22Rv1 (cell line): ENCODE data around the gene SLIT3.

Experiments
- H3K27ac ChIP-seq: fragments of 450-650 bp; 2 replicates; pipeline ENCODE4 v1.5.1; 2017
- ZFX ChIP-seq: fragments of 450-650 bp; IDR thresholded peaks from 2 replicates; pipeline ENCODE4 v1.6.1; 2017; ENCODE audit warnings: antibody characterized with exemption, borderline replicate concordance
- TF ChIP-seq, protein P1 (sequence below): fragments of 450-650 bp; IDR thresholded peaks from 2 replicates; pipeline ENCODE4 v1.5.1; 2017; ENCODE audit warnings: mild to moderate bottlenecking

SLIT3 gene

DNA sequence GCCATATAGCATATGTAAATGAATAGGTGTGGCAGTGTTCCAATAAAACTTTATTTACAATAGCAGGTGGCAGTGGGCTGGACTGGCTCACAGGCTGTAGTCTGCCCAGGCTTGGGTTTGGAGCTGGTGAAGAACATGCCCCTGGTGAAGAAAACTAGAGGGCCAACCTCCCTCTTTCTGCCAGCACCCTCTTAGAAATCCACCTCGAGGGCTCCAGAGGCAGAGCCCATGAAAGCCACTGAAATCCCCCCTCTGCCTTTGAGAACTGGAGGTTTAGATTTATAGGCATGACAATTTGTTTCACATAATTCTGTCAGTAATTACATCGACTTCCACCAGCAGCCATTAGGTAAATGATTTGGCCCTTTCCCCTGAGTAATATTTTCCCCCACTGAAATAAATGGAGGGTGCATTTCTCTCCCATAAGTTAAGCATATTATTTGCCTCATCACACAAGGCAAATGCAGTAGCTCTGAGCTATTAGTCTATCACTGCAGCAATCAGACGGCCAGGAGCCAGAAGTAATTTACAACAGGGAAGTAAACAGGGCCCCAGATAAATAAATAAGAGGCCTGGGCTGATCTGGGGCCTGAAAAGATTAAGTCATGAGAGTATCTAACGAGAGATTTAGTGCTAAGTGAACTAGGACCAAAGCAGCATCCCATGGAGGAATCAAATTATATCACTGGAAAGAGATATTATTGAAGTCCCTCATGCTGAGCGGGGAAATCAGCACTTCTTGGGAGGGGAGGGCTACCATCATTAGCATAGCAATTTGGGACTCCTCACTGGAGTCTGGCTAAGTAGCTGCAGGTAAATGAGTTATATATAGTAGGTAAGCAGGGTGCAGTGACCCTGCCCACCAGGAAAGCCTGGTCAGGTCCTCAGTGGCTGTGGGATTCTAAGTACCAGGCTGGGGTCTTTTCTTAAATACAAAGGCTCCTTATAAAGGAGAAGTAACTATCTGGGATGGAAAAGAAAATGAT lies 123.9 kb downstream of the SLIT3 start:
- TF ChIP-seq ZFX = no peak
- TF ChIP-seq, protein P1, sequence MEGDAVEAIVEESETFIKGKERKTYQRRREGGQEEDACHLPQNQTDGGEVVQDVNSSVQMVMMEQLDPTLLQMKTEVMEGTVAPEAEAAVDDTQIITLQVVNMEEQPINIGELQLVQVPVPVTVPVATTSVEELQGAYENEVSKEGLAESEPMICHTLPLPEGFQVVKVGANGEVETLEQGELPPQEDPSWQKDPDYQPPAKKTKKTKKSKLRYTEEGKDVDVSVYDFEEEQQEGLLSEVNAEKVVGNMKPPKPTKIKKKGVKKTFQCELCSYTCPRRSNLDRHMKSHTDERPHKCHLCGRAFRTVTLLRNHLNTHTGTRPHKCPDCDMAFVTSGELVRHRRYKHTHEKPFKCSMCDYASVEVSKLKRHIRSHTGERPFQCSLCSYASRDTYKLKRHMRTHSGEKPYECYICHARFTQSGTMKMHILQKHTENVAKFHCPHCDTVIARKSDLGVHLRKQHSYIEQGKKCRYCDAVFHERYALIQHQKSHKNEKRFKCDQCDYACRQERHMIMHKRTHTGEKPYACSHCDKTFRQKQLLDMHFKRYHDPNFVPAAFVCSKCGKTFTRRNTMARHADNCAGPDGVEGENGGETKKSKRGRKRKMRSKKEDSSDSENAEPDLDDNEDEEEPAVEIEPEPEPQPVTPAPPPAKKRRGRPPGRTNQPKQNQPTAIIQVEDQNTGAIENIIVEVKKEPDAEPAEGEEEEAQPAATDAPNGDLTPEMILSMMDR = no peak
- H3K27ac ChIP-seq = no peak overlapping the region

DNA sequence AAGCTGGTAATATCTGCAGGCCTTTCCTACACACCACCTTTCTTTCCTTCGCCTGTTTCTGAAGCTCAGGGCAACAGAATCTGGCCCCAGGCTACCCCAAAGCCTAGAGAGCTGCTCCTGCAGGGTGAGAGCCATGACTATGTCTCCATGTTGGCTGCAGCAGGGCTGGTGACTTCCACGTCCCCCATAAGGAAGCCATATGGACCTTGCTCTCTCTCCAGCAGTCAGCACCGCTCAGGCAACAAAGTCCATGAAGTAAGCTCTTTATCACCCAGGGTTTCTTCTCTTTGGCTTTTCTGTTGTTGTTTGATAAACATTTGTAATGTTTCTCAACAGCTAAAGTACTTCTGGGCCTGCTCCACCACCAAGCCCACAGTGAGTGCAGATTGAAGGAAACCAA lies 125.2 kb downstream of the SLIT3 start:
- no peak overlapping the region for H3K27ac ChIP-seq
- TF ChIP-seq ZFX = no peak
- TF ChIP-seq, protein P1 = no peak

DNA sequence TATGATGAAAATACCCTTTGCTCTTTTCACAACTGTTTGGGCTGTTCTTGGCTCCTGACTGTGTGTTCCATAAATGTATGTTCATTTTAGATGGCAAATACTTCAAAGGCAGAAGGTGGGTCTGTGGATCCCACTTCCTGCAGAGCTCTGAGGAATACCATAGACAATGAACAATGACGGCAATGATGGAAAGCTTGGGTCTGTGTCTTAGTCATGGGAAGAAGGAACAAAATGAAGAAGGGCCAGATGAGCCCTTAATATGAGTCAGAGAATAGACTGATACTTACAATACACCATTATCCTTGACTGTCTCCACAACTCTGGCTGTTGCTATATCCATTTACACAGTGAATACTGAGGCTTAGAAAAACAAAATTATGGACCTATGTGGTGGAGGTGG lies 126.0 kb downstream of the SLIT3 start:
- H3K27ac ChIP-seq = no peak overlapping the region
- TF ChIP-seq, protein P1 = no peak
- no peak for TF ChIP-seq ZFX

DNA sequence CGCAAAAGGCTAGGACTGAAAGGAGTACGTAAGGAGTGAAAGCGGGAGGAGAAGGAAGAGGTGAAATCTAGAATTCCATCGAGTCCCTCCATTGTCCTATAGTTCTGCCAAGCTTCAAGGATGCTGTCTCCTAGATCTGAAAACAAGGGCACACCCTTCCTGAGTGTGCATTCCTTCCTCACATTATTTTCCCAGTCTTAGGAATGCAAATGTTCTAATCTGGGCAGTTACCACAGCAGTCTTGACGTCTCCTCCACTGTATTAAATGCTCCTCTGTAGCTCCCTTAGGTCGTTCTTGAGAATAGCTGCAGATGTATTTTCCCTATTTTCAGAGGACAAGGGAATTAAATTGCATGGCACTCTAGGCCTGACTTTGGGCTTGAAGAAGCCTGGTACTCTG lies 127.6 kb downstream of the SLIT3 start:
- H3K27ac ChIP-seq = no peak overlapping the region
- TF ChIP-seq, protein P1 = no peak

GRCh38 chr5:169171515-169171914 lies 129.4 kb downstream of the SLIT3 start:
- H3K27ac ChIP-seq = no peak overlapping the region
- TF ChIP-seq, protein P1 = no peak
- no peak for TF ChIP-seq ZFX

- TF ChIP-seq ZFX = no peak
- TF ChIP-seq, protein P1 = no peak
- H3K27ac ChIP-seq = no peak overlapping the region
Measured at GRCh38 chr5:169169783-169170182, 131.2 kb downstream of the SLIT3 start.

DNA sequence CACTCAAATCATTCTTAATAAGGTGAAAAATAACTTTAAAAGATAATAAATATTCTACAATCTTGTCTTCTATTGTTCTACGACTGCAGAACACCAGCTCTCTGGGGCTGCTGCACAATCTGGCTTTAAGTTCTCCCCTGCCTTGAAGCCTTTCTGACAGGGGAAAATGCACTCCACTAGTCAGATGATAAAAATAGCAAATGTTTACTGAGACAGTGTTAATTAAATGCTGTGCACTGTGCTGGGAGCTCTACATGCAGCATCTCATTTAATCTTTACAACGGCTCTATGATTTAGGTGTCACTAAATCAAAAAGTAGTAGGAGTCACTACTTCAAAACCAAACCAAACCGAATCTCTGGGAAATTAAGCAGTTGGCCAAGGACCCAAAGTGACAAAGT lies 132.7 kb downstream of the SLIT3 start:
- TF ChIP-seq, protein P1 = no peak
- no peak for TF ChIP-seq ZFX

More for the DNA sequence above, 132.7 kb downstream of the SLIT3 start:
- no peak overlapping the region for H3K27ac ChIP-seq
